Uterus (tissue), 2 donors: ENCODE measurements around the gene PDE6B.

Experiments
- CTCF ChIP-seq, 4 experiments: fragments of 200-600 bp in 2 of 4; fragments of 450-650 bp in 2 of 4; sonication (generic) in 2 of 4; IDR thresholded peaks; one replicate each; pipeline ENCODE4 v1.5.1; 2016 to 2019; ENCODE audit warnings: antibody characterized with exemption in 4 of 4, mild to moderate bottlenecking in 2 of 4, moderate library complexity in 1 of 4
- POLR2A ChIP-seq, 2 donors: fragments of 450-650 bp; IDR thresholded peaks; one replicate each; pipeline ENCODE4 v1.6.1; 2016; ENCODE audit warnings: antibody characterized with exemption in 2 of 2, mild to moderate bottlenecking in 1 of 2, moderate library complexity in 1 of 2

- TF ChIP-seq POLR2A (IDR thresholded peaks at IDR 0.05) (no peak), CTCF (IDR thresholded peaks at IDR 0.05) (no peak)
Measured at GRCh38 chr4:653080-653821, 27.9 kb downstream of the PDE6B start.
